Activated CD8-positive, alpha-beta T cell treated with anti-CD3 and anti-CD28 coated beads for 36 hours (primary cell): ENCODE data around the gene JADE2. TPM values are rescaled to one million over a fixed set of nuclear protein-coding genes. Genes with fewer than 3 reads are reported as not detected.

Source experiments
- ATAC-seq: fragments of 200-7000 bp; cut with Tn5 transposase; one replicate; pipeline ENCODE4 v1.10.0; 2021; ENCODE audit warnings: mild to moderate bottlenecking, moderate library complexity
- CTCF ChIA-PET: fragments of 350-600 bp; sonication (Branson Sonifier 250); formaldehyde crosslinking; loops from one replicate; lab custom pipeline; 2021; ENCODE audit warnings: antibody characterized with exemption; lab: Charles Lee
- POLR2A ChIA-PET: fragments of 350-600 bp; sonication (Branson Sonifier 250); formaldehyde crosslinking; loops from one replicate; lab custom pipeline; 2021; ENCODE audit warnings: antibody characterized with exemption; lab: Charles Lee
- DNase-seq: peaks from one replicate; pipeline ENCODE4 v3.0.0-alpha.2; 2020
- H3K27ac Mint-ChIP-seq: one replicate; pipeline ENCODE4 v1.8.0; 2021; ENCODE audit warnings: mild to moderate bottlenecking, mixed read lengths
- H3K27me3 Mint-ChIP-seq: one replicate; pipeline ENCODE4 v1.8.0; 2021; ENCODE audit warnings: mixed read lengths
- H3K36me3 Mint-ChIP-seq: one replicate; pipeline ENCODE4 v1.8.0; 2021; ENCODE audit warnings: low read depth, mixed read lengths
- H3K4me1 Mint-ChIP-seq: one replicate; pipeline ENCODE4 v1.8.0; 2021; ENCODE audit warnings: low read depth, mixed read lengths
- H3K4me3 Mint-ChIP-seq: one replicate; pipeline ENCODE4 v1.8.0; 2021; ENCODE audit warnings: mild to moderate bottlenecking, moderate library complexity, mixed read lengths
- H3K9me3 Mint-ChIP-seq: one replicate; pipeline ENCODE4 v1.8.0; 2021; ENCODE audit warnings: mixed read lengths
- CTCF ChIP-seq: fragments of 200-600 bp; IDR thresholded peaks from one replicate; pipeline ENCODE4 v1.8.0; 2022; ENCODE audit warnings: antibody characterized with exemption, mild to moderate bottlenecking
- intact Hi-C: fragments of 100-400 bp; cut with micrococcal nuclease; formaldehyde crosslinking; loops from one replicate; pipeline ENCODE4 v1.10.0; 2022
- total RNA-seq, 2 experiments: library from RNA; stranded (reverse); gene quantifications; one replicate each; pipeline ENCODE4 v1.2.3, GENCODE V29; 2021

The JADE2 gene
- total RNA-seq, 2 experiments from 2014 or later, result 58.7 to 61.2 TPM

DNA sequence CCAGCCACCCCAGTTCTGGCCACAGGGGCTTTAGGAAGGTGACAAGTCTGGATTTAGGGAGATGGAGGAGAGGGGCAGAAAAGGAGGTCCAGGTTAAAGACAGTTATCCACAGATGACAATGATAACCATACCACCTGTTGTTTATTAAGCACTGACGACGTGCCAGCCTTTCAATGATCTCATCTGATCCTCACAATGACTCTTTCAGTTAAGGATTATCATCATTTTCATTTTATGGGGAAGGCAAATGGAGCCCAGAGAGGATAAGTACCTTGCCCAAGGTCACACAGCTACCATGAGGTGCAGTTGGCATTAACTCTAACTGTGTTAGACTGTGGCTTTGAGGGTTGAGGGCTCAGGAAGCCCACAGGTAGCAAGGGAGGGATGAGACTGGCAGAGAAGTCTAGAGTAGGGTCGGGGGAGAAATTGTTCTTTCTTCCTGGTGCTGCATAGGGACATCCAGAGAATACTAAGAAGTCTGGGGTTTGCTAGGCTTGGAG is 21.5 kb upstream of the JADE2 start:
- DNase-seq (peak; percentile 47), ATAC-seq (peak; percentile 13)
- no peaks in the 10 kb centered on the region for H3K36me3 Mint-ChIP-seq
- intact Hi-C loops, result no loop called here
- CTCF ChIA-PET, result interaction anchor here (0.8 to 1.8 kb wide), 4 partner anchors 20 to 74 kb away, joined by 3 to 4 read pairs (median 4); partner anchors contain the start of gene JADE2
- TF ChIP-seq CTCF, result no peak
- POLR2A ChIA-PET, result interaction anchor here (1.1 to 3.4 kb wide), 5 partner anchors 9 to 55 kb away, joined by 3 to 12 read pairs (median 3); no protein-coding TSS in a partner anchor
- peak overlapping the region; percentile 21 for H3K4me3 Mint-ChIP-seq
- H3K27me3 Mint-ChIP-seq, result no peaks in the 10 kb centered on the region
- peaks cover 28% of the 10 kb centered on the region for H3K4me1 Mint-ChIP-seq
- H3K9me3 Mint-ChIP-seq, result no peaks in the 10 kb centered on the region
- H3K27ac Mint-ChIP-seq, result peak overlapping the region; percentile 96

DNA sequence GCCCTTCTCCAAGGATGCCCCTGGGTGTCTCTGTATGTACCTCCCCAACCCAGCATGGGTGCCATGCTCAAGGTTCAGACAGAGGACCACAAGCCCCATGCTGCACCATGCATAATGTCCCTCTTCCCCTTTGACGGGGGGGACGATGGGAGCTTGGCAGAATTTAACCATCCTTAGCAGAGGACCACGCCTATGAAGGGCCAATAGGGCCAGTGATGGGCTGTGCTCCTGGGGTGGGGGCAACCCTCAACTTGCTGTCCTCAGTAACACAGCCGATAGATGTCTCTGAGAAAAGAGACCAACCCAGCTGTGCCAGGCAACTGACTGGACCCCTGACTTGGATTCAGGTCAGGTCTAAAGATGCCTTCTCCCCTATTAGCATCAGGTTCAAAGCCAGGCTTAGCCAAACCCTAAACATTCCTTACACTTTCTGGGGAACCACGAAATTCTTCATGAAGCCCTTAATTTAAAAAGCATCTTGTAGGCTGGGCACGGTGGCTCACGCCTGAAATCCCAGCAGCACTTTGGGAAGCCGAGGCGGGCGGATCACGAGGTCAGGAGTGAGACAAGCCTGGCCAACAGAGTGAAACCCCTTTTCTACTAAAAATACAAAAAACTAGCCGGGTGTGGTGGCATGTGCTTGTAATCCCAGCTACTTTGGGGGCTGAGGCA is 20.7 kb upstream of the JADE2 start:
- no peak for TF ChIP-seq CTCF
- Mint-ChIP-seq H3K4me1 (peaks cover 35% of the 10 kb centered on the region), H3K4me3 (no peak overlapping the region), H3K36me3 (no peaks in the 10 kb centered on the region), H3K27ac (no peak overlapping the region), H3K9me3 (no peaks in the 10 kb centered on the region), H3K27me3 (no peaks in the 10 kb centered on the region)
- ATAC-seq, result no peak
- CTCF ChIA-PET, result no interaction called here
- POLR2A ChIA-PET, result interaction anchor here (0.7 kb wide), 1 partner anchor 19 kb away, joined by 4 read pairs; no protein-coding TSS in a partner anchor
- DNase-seq, result no peak
- intact Hi-C loops, result no loop called here

DNA sequence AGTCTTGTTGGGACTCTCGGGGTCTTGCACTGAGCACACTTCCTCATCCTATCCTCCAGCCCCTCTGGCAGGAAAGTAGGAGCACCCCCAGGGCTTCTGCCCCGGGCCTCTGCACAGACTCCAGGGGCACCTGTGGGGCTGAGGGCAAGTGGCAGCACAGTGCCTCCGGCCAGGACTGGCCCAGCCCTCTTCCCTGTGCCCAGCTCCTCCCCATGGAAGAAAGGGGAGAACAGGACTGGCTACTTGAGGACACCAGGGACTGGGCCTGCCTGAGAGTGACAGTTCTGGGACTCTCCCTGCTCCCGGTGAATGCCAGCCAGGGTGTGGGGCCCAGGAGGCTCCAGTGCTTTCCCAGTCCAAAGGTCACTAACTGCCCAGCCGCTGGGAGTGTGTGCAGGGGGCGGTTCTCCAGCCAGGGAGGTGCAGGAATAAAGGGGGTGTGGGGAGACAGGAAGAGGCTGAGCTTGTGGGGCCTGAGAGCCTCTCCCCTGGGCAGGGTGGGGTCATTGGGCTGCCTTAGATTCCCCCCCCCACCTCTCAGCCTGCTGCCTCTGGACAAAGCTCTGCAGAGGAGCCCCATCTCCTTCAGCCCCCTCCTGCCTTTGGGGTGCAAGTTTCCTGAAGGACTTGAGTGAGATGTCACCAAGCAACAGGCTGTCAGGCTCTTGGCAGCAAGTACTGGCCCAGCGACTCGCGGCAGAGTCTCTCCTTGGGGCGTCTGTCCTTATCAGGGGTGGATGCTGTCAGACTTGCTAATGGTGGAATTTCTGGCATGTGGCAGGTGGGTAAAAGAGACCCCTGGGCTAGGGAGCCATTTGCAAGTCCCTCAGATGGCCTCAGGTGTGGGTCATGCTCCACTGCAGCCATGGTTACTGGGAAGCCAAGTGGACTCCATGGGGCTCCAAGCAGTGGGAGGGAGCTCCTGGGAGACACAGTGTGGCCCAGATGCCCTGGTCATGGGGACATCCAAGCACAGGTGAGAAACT is 19.1 kb upstream of the JADE2 start:
- H3K36me3 Mint-ChIP-seq, result no peaks in the 10 kb centered on the region
- intact Hi-C loops, result no loop called here
- POLR2A ChIA-PET, result interaction anchor here (0.5 to 1.5 kb wide), 5 partner anchors 19 to 116 kb away, joined by 3 to 8 read pairs (median 3); partner anchors contain the start of gene JADE2
- peaks cover 51% of the 10 kb centered on the region for H3K4me1 Mint-ChIP-seq
- no peak overlapping the region for H3K27ac Mint-ChIP-seq
- H3K27me3 Mint-ChIP-seq, result no peaks in the 10 kb centered on the region
- DNase-seq (no peak), ATAC-seq (no peak)
- no peak overlapping the region for H3K4me3 Mint-ChIP-seq
- CTCF ChIA-PET, result interaction anchor here (0.9 kb wide), 1 partner anchor 25 kb away, joined by 3 read pairs; no protein-coding TSS in a partner anchor
- no peak for TF ChIP-seq CTCF
- no peaks in the 10 kb centered on the region for H3K9me3 Mint-ChIP-seq

DNA sequence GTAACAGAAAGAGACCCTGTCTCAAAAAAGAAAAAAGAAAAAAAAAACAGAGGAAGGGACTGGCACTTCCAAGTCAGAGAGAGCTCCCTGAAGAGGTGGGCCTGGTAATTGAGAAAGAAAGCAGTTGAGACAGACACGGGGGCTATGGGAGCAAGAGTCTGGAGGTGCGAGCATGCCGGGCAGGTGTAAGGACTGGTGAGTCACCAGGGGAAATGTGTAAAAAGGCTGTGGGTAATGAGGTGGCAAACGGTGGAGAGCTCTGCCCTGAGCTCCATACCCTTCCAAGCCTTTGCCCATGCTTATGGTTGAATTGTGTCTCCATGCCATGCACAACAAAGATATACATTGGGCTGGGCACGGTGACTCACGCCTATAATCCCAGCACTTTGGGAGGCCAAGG is 18.0 kb upstream of the JADE2 start:
- H3K4me1 Mint-ChIP-seq, result peaks cover 57% of the 10 kb centered on the region
- H3K27ac Mint-ChIP-seq, result peak overlapping the region; percentile 68
- peak; percentile 39 for DNase-seq
- no peaks in the 10 kb centered on the region for H3K9me3 Mint-ChIP-seq
- ATAC-seq, result no peak
- H3K4me3 Mint-ChIP-seq, result no peak overlapping the region
- no peak for TF ChIP-seq CTCF
- CTCF ChIA-PET, result interaction anchor here (1.3 kb wide), 1 partner anchor 13 kb away, joined by 3 read pairs; no protein-coding TSS in a partner anchor
- no peaks in the 10 kb centered on the region for H3K36me3 Mint-ChIP-seq
- POLR2A ChIA-PET, result interaction anchor here (0.9 to 1.5 kb wide), 2 partner anchors 18 to 97 kb away, joined by 3 to 8 read pairs; partner anchors contain the start of gene JADE2
- no peaks in the 10 kb centered on the region for H3K27me3 Mint-ChIP-seq
- intact Hi-C loops, result no loop called here
